NOMO-1 treated with DMSO at 0.1 percent for 48 hours (cell line): ENCODE results near the gene CCDC24.

Experiments
- DNase-seq: peaks from one replicate; lab custom pipeline; 2025; ENCODE audit not compliant: unreplicated experiment; lab: John Stamatoyannopoulos, UW

Gene CCDC24

DNA sequence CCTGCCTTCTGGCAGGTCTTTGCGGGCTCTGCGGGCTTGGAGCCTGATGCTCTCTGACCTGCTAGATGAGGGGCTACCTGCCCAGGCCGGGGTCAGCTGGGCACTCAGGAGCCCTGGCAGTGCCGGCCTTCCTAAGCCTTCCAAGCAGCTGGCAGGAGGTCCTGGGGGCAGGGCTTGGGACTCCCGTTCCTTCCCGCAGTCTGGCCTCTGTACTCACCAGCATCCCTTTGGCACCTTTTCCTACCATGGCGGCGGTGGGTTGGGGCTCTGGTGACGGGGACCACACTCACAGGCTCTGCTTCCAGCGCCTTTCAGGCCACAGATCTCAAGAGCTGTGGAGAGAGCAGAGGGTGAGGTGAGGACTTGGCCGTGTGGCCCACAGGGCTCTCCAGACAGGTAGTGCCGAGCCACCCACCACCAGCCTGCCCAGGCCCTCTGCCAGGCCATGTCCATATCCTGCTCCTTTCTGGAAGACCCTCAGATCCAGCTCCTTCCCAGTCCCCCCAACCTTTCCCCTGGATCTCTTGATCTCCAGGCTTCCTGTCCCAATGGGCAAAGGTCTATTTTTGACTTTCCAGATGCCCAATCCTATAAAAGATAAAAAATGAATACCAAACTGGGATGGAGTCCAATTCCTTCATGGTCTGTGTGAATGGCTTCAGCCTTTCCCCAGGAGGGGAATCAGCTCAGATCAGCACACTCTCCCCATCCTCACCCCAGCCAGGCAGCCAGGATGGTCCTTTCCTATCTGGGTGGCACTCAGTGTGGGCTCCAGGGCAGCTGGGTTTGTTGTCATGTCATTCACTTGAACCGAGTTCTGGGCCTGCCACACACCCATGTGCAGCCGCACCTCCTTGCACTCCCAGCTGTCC is 32.9 kb downstream of the CCDC24 start:
- no peak for DNase-seq

GRCh38 chr1:44024903-44025525 is 33.6 kb downstream of the CCDC24 start:
- DNase-seq, result no peak

DNA sequence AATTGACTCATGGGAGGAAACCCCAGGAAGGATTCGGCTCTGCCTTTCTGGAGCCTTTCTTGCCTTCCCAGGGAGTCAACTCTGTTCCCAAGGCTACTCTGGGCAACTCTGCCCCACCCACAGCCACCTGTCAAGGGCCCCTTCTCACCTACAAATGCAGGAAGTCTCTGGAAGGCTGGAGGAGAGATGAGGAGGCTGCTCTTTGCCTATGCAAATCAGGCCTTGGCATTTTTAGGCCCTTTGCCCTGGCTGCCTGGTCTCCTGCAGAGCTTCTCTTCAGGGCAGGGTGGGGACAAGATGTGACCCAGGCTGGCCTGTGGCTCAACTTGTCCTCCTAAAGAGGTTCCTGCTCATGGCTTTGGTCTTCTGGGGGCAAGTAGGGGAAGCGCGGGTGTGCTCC is 34.4 kb downstream of the CCDC24 start:
- no peak for DNase-seq

DNA sequence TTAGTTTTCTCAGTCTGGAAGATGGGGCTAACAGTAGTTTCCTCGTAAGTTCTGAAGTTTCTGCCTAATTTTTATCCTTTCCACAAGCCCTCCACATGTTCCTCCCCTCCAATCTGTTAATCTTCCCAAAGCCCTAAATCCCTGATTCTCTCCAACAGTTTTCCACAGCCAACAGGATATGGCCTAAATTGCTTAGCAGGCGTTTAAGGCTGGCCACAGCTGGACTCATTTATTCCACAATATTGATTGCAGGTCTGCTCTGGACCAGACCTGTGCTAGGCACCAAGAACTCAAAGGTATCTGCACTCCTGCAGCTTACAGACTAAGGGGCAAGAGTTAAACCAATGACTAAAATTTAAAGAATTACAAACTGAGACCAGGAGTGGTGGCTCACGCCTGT is 35.9 kb downstream of the CCDC24 start:
- DNase-seq, result no peak

GRCh38 chr1:44029260-44029910 is 38.0 kb downstream of the CCDC24 start:
- DNase-seq, result no peak

GRCh38 chr1:44029911-44030604 is 38.7 kb downstream of the CCDC24 start:
- peak; percentile 89 for DNase-seq

DNA sequence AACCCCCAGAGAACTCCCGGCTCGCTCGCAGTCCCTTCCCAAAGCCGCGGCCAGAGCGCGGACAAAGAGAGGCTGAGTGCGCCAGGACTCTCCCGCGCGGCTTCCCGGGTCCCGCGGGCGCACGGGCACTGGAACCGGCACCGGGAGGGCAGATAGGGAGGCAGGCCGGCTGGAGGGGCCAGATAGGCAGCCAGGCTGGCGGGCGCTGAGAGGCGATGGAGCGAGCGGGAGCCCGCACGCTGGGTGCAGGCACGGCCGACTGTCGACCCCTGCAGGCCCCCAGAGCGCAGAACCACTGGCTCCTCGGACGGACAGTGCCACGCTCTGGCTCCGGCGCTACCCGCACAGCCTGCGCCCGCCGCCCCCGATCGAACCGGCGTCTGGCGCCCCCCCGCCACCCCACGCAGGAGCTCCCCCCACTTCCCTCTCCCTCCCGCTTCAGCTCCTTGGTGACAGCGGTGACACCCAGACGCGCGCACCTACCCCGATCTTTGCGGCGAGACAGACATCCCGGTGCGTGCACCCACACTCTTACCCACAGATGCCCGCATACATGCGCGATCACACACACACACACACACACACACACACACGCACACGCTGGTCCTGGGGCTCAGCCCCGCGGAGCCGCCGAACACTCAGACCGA is 39.3 kb downstream of the CCDC24 start:
- peak; percentile 37 for DNase-seq

GRCh38 chr1:44031252-44032169 is 40.1 kb downstream of the CCDC24 start, which contains the start of gene SLC6A9:
TSS of gene SLC6A9 (minus strand) at chr1:44031462. CDS start at chr1:44024277, 7,185 bp downstream.
- no peak for DNase-seq

DNA sequence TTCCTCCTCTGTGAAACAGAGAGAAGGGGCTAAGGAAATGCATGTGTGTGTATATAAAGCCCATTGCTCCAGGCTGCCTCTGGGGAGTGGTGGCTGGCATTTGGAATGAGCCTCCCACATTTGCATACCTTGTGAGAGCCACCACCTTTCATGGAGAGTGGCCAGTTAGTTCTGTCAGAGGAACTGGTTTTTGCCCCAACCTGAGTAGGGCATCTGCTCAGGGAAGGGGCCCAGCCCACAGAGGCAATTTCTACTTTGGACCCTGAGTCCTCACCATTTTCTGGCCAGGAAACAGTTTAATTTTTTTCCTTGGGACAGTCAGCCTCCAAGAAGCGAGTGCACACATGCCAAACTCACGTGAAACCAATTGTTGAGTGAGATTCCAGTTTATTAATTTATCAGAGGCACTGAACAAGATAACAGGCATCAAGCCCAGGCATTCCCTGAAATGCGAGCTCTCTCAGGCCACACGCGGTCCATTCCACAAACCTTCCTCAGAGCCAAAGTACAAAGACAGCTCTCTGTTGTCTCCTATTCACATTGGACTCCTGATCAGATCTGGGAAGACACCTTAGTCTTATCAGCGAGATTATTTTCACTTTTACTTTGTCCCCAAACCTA is 40.9 kb downstream of the CCDC24 start:
- no peak for DNase-seq

GRCh38 chr1:44033041-44033575 is 41.7 kb downstream of the CCDC24 start:
- no peak for DNase-seq

- no peak for DNase-seq
These were observed 42.4 kb downstream of the CCDC24 start for GRCh38 chr1:44033756-44034155.

DNA sequence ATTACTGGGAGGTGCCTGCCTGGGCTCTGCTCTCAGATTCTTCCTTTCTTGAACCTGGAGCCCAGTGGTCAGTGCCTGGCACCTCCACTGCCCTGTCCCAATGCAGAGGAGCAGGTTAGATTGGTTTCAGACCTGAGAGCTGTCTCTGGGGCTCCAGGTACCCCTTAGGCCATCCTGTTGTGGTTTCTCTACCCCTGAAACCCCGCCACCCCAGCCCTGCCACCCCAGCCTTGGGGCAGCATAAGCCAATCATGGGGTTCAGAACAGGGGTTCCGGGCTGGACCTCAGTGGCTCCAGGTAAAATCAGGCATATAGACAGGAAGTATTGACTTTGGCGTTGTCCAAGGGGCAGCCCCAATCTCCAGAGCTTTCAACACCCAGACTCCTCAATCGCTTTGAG is 43.0 kb downstream of the CCDC24 start:
- DNase-seq, result no peak

- no peak for DNase-seq
These were observed 43.7 kb downstream of the CCDC24 start for GRCh38 chr1:44034976-44035716.

DNA sequence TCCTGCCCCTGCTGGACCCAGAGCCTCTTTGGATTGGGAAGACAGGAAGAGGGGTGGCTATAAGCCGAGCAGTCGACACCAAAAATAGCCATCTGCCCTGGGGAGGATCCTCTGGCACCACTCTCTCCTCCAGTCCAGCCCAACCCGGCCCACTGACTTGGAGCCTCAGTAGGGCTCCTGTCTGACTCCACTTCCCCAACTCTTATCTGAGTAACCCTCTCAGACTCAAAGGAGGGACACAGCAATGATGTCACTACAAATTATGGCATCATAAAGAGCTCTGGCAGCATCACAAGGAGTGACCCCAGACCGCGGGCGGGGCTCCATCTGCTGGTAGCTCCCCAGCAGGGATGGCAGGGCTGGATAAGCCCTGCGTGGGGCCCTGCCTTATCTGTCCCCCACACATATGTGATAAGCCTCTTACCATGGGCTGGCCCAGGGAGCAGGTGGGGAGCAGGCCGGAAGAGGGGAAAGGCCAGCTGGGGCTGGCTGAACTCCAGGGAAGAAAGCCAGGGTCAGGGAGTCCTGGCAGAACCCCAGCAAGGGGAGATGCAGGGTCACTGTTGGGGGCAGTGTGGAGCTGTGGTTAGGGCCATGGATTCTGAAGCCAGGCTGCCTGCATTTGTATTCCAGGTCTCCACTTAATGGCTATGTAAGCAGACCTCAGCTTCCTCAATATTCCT is 44.5 kb downstream of the CCDC24 start:
- no peak for DNase-seq

DNA sequence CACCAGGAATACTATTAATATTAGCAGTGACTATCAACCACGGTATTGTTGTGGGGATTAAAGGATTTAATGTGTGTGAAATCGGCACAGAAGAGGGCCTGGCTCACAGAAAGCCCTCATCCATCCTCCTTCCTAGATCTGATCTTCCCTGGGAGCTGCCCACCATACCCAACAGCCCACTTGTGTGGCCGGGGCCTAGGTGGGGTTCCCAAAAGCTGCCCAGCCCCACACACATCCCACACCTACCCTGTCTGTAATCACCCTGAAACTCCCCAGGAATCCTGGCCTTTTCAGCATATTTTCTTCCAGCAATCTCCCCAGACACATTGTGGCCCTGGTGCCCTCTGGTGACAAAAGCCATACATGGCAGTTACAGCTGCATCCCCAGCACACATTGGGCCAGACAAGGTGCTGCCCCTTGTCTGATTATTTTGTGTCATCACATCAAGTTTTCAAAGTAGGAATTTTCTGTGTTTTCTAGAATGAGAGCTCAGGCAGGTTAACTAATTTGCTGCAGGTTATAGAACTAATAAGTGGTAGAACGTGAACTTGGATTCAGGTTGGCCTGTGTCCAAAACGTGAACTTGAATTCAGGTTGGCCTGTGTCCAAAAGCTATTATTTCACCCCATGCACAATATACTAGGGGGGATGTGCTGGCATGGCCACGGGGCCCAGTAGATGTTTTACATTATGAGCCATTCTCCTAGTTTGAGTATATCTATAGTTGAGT is 45.2 kb downstream of the CCDC24 start:
- peak; percentile 37 for DNase-seq

- no peak for DNase-seq
These were observed 45.8 kb downstream of the CCDC24 start for GRCh38 chr1:44037154-44037553.
